ENCODE results near the gene ARPP21. TPM values are rescaled to one million over a fixed set of nuclear protein-coding genes. Genes with fewer than 3 reads are reported as not detected.
"Not testable (repeated sequence)": the region's sequence is repeated elsewhere in the genome, so short reads cannot be mapped to it uniquely, and the experiment has no call there.

ARPP21 gene
- polyA plus RNA-seq, 1 donor = 1.3 TPM

- no peak for DNase-seq
Measured at GRCh38 chr3:35781558-35781957, 142.2 kb downstream of the ARPP21 start.

- DNase-seq = no peak
Measured at GRCh38 chr3:35782355-35782754, 143.0 kb downstream of the ARPP21 start.

- DNase-seq = no peak
Measured at GRCh38 chr3:35784169-35784568, 144.8 kb downstream of the ARPP21 start.

GRCh38 chr3:35785234-35785888 lies 146.0 kb downstream of the ARPP21 start:
- DNase-seq = no peak

GRCh38 chr3:35787936-35788335 lies 148.6 kb downstream of the ARPP21 start:
- DNase-seq = no peak

GRCh38 chr3:35789042-35789831 lies 149.9 kb downstream of the ARPP21 start:
- DNase-seq = no peak

- no peak for DNase-seq
Measured at GRCh38 chr3:35790764-35791163, 151.4 kb downstream of the ARPP21 start.

- no peak for DNase-seq
Measured at GRCh38 chr3:35793667-35794066, 154.3 kb downstream of the ARPP21 start.

GRCh38 chr3:35800960-35801459 lies 161.7 kb downstream of the ARPP21 start:
- no peak for DNase-seq

- no peak for DNase-seq
Measured at GRCh38 chr3:35814531-35814930, 175.2 kb downstream of the ARPP21 start.

GRCh38 chr3:35815796-35816195 lies 176.5 kb downstream of the ARPP21 start:
- not testable (repeated sequence) for DNase-seq

- no peak for DNase-seq
Measured at GRCh38 chr3:35817216-35817615, 177.9 kb downstream of the ARPP21 start.

- no peak for DNase-seq
Measured at GRCh38 chr3:35832140-35832571, 192.8 kb downstream of the ARPP21 start.

All from left kidney (tissue), 2 donors.